Nephron (organoid): ENCODE measurements around the gene HIF1A.
"Not testable (repeated sequence)": the region's sequence is repeated elsewhere in the genome, so short reads cannot be mapped to it uniquely, and the experiment has no call there.

Source experiments
- H3K27ac Mint-ChIP-seq, 3 experiments: 2 replicates each; pipeline ENCODE4 v1.8.0; 2020; ENCODE audit warnings: mixed read lengths in 3 of 3, mild to moderate bottlenecking in 2 of 3, moderate library complexity in 1 of 3
- H3K27me3 Mint-ChIP-seq: 2 replicates; pipeline ENCODE4 v1.8.0; 2021; ENCODE audit warnings: low read depth, mild to moderate bottlenecking, moderate library complexity, mixed read lengths
- H3K36me3 Mint-ChIP-seq: 2 replicates; pipeline ENCODE4 v1.8.0; 2020; ENCODE audit warnings: low read depth, mixed read lengths
- H3K4me1 Mint-ChIP-seq: 2 replicates; pipeline ENCODE4 v1.8.0; 2020; ENCODE audit warnings: mixed read lengths
- H3K4me3 Mint-ChIP-seq, 3 experiments: 2 replicates each; pipeline ENCODE4 v1.8.0; 2020; ENCODE audit warnings: mild to moderate bottlenecking in 3 of 3, mixed read lengths in 3 of 3, moderate library complexity in 2 of 3
- H3K9me3 Mint-ChIP-seq: 2 replicates; pipeline ENCODE4 v1.8.0; 2020; ENCODE audit warnings: mixed read lengths
- TF ChIP-seq, protein P1 (sequence below), 3 experiments: fragments of 200-600 bp; sonication (generic); IDR thresholded peaks; one replicate each; pipeline ENCODE4 v1.5.0; 2021; ENCODE audit warnings: antibody characterized with exemption in 3 of 3; ENCODE audit not compliant: unreplicated experiment in 3 of 3

Gene HIF1A

DNA sequence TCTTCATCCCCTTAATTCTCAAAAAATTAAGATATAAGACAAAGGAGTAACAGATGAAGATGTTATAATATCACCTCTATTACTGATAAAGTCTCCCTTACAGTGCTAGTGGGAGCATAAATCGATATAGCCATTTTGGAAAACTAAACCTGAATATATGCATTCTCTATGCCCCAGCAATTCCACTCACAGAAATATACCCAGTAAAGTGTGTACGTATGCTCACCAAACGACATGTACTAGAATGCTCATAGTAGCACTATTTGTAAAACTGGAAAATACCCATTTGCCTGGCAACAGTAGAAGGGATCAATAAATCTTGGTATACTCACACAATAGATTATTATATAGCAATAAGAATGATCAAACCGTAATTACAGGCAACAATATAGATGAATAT lies 44.0 kb upstream of the HIF1A start:
- Mint-ChIP-seq H3K4me3 (no peak overlapping the region), H3K27me3 (no peaks in the 10 kb centered on the region), H3K27ac (no peak overlapping the region), H3K4me1 (peaks cover 17% of the 10 kb centered on the region), H3K9me3 (no peaks in the 10 kb centered on the region), H3K36me3 (no peaks in the 10 kb centered on the region)
- TF ChIP-seq, protein P1, sequence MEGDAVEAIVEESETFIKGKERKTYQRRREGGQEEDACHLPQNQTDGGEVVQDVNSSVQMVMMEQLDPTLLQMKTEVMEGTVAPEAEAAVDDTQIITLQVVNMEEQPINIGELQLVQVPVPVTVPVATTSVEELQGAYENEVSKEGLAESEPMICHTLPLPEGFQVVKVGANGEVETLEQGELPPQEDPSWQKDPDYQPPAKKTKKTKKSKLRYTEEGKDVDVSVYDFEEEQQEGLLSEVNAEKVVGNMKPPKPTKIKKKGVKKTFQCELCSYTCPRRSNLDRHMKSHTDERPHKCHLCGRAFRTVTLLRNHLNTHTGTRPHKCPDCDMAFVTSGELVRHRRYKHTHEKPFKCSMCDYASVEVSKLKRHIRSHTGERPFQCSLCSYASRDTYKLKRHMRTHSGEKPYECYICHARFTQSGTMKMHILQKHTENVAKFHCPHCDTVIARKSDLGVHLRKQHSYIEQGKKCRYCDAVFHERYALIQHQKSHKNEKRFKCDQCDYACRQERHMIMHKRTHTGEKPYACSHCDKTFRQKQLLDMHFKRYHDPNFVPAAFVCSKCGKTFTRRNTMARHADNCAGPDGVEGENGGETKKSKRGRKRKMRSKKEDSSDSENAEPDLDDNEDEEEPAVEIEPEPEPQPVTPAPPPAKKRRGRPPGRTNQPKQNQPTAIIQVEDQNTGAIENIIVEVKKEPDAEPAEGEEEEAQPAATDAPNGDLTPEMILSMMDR (IDR thresholded peaks at IDR 0.05; ENCODE audit: unreplicated experiment in 3 of 3) = no peak

DNA sequence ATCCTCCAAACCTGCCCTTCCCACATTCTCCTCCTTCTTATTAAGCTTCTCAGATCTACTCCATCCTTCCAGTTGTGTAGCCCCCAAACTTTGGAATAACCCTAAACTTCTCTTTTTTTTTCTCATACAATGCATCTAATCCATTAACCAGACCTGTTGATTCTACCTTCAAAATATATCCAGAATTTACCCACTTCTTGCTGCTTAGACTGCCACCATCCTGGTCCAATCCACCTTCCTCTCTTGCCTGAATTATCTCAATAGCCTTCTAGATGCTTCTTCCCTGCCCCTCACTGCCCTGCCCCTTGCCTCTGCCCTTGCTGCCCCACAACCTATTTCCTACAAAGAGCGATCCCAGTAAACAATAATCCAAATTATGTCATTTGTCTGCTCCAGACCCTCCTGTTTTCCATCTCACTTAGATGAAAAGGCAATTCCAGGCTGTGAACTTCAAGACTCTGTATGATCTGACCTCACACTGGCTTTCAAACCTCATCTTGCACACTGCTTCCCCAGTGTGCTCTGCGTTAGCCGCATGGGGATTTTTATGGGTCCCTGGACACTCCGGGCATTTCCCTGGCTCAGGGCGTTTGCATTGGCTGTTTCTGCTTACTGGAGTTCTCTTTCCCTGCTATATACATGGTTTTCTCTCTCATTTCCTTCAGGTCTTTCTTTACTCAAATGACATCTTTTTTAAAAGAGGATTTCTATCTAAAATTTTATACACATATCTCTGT lies 42.6 kb upstream of the HIF1A start:
- no peaks in the 10 kb centered on the region for H3K36me3 Mint-ChIP-seq

DNA sequence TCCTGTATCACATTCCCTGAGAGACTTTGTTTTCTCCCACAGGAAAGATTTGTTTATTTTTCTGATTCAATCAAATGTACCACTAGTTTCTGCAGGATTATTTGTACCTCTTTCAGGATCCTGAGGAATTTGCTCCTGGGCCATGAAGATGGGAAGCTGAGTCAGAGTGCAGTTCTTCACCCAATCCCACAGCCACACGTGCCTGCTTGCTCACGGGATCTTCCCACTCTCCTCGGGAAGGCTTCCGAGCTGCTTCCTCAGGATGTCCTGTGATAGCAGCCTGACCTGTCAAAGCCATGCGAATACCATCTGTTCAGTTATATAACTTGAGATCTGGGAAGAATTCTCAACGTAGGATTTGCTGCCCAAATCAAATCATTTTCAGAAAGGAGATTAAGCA lies 41.8 kb upstream of the HIF1A start:
- Mint-ChIP-seq H3K4me1 (peaks cover 12% of the 10 kb centered on the region), H3K4me3 (no peak overlapping the region), H3K27me3 (no peaks in the 10 kb centered on the region), H3K9me3 (no peaks in the 10 kb centered on the region), H3K36me3 (no peaks in the 10 kb centered on the region), H3K27ac (peak overlapping the region in 1 of 3 experiments; percentile 1)
- TF ChIP-seq, protein P1 (IDR thresholded peaks at IDR 0.05; ENCODE audit: unreplicated experiment in 3 of 3) = no peak

More for the DNA sequence above, 42.6 kb upstream of the HIF1A start:
- H3K4me3 Mint-ChIP-seq = no peak overlapping the region
- H3K9me3 Mint-ChIP-seq = no peaks in the 10 kb centered on the region
- TF ChIP-seq, protein P1 (IDR thresholded peaks at IDR 0.05; ENCODE audit: unreplicated experiment in 3 of 3) = no peak
- H3K27ac Mint-ChIP-seq = peak overlapping the region in 1 of 3 experiments; percentile 1
- no peaks in the 10 kb centered on the region for H3K27me3 Mint-ChIP-seq
- peaks cover 17% of the 10 kb centered on the region for H3K4me1 Mint-ChIP-seq

DNA sequence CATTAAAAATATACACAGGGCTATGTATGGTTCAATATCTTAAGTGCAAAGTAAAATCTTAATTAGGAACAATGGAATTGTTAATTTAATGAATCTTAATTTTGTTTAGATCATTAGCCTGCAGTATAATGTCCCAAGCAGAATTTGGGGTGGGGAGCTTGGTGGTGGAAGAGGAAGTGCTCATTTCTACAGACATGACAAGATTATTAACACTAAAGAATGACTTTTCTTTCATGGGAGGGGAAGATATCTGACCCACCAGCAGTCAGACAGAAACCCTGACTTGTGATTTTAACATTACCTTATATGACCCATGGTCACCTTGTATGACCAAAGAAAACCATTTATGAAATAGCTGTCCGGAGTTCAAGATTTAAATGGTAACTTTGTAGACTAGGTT lies 41.3 kb upstream of the HIF1A start:
- H3K9me3 Mint-ChIP-seq = no peaks in the 10 kb centered on the region

GRCh38 chr14:61655777-61656176 lies 39.5 kb upstream of the HIF1A start:
- H3K27ac Mint-ChIP-seq = no peak overlapping the region
- TF ChIP-seq, protein P1 (IDR thresholded peaks at IDR 0.05; ENCODE audit: unreplicated experiment in 3 of 3) = no peak
- H3K4me3 Mint-ChIP-seq = no peak overlapping the region
- H3K4me1 Mint-ChIP-seq = peaks cover 12% of the 10 kb centered on the region
- H3K9me3 Mint-ChIP-seq = no peaks in the 10 kb centered on the region
- H3K36me3 Mint-ChIP-seq = no peaks in the 10 kb centered on the region
- H3K27me3 Mint-ChIP-seq = no peaks in the 10 kb centered on the region

More for the DNA sequence above, 41.3 kb upstream of the HIF1A start:
- H3K36me3 Mint-ChIP-seq = no peaks in the 10 kb centered on the region
- no peak overlapping the region for H3K4me3 Mint-ChIP-seq
- TF ChIP-seq, protein P1 (IDR thresholded peaks at IDR 0.05; ENCODE audit: unreplicated experiment in 3 of 3) = no peak
- H3K4me1 Mint-ChIP-seq = peaks cover 12% of the 10 kb centered on the region
- no peak overlapping the region for H3K27ac Mint-ChIP-seq
- no peaks in the 10 kb centered on the region for H3K27me3 Mint-ChIP-seq

GRCh38 chr14:61656341-61656740 lies 39.0 kb upstream of the HIF1A start:
- no peaks in the 10 kb centered on the region for H3K27me3 Mint-ChIP-seq
- no peak overlapping the region for H3K4me3 Mint-ChIP-seq
- no peak overlapping the region for H3K27ac Mint-ChIP-seq
- H3K4me1 Mint-ChIP-seq = peaks cover 14% of the 10 kb centered on the region
- no peaks in the 10 kb centered on the region for H3K9me3 Mint-ChIP-seq
- TF ChIP-seq, protein P1 (IDR thresholded peaks at IDR 0.05; ENCODE audit: unreplicated experiment in 3 of 3) = no peak
- no peaks in the 10 kb centered on the region for H3K36me3 Mint-ChIP-seq

- not testable (repeated sequence) for H3K4me3 Mint-ChIP-seq, H3K36me3 Mint-ChIP-seq, H3K9me3 Mint-ChIP-seq, H3K27me3 Mint-ChIP-seq, H3K27ac Mint-ChIP-seq
- peaks cover 22% of the 10 kb centered on the region for H3K4me1 Mint-ChIP-seq
These were observed 37.2 kb upstream of the HIF1A start for GRCh38 chr14:61658111-61658510.
